NOMO-1 (cell line): ENCODE measurements around the gene GALNT9.

Source experiments
- DNase-seq, 2 experiments: peaks; one replicate each; lab custom pipeline; 2025; ENCODE audit not compliant: unreplicated experiment in 2 of 2; lab: John Stamatoyannopoulos, UW

GALNT9 gene

DNA sequence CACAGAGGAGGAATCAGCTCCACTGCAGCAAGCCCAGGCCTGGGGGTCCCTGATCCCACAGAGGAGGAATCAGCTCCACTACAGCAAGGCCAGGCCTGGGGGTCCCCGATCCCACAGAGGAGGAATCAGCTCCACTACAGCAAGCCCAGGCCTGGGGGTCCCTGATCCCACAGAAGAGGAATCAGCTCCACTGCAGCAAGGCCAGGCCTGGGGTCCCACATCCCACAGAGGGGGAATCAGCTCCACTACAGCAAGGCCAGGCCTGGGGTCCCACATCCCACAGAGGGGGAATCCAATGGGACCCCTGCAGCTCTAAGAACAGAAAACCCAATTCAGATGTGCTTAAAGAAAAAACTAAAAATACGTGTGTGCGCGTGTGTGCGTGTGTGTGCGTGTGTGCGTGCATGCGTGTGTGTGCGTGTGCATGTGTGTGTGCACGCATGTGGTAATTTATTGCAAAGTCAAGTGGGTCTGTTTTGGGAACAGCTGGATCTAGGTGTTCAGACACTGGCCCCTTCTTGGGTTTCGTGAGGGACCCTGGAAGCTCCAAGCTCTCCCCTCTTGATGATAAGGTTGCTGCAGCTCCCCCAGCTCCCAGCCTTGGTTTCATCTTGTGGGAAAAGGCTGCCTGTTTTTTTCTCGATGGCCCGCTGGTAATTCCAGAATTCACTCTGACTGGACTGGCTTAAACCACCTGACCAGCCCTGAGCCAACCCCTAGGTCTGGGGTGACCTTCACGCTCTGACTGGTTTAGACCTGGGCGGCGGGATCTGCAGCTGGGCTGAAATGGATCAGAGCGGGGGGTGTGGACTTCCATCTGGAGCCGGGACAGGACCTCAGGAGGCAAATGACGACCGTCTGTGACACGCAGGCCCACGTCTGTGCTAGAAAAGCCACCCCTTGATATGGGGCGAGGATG lies 47.1 kb downstream of the GALNT9 start:
- no peak for DNase-seq

DNA sequence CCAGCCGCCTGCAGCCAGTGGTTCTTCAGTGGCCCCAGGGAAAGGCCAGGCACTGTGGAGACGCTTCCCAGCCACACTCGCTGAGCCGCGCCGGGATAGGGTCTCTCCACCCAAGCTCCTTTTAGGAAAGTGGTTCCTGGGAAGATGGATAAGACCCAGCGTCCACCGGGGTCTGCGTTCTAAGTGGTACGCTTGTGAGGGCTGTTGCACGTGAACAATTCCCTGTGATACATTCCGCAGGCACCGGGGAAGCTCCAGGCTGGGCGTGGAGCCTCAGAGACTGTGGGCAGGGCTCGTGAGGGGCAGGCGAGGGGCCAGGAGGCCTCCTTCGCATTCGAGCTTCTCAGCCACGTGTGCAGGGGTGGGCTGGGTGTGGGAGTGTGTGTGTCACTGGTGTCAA lies 48.4 kb downstream of the GALNT9 start:
- DNase-seq, result no peak

DNA sequence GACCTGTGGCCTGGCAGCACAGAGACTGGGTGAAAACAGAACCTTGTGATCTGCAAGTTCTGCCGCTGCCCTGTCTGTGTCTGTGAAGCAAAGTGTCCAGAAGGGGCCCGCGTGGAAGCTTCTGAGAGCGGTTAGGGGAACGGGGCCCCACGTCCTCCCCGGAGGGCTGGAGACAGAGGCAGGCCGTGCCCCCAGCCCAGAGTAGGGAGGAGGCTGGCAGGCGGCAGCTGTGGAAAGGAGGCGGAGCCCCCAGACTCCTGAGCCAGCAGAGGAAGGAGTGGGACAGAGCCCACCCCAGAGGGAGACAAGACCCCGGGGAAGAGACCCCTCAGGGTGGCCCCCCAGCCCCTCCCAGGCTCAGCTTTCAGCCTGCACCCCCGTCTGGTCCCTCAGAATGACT lies 49.0 kb downstream of the GALNT9 start:
- no peak for DNase-seq

DNA sequence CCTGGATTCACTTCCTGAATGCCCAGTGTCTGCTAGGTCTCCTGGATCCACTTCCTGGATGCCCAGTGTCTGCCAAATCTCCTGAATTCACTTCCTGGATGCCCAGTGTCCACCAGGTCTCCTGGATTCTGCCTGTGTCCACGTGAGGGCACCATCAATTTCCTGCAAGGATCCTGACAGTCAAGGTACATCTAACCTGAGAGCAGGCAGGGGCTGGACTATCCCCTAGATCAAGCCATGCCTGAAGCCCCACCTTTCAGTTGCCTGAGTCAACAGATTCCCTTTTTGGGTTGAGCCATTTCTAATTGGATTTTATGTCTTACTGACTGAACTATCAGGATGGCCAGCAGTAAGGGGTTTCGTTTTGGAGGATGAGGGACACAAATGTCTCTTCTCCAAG lies 49.5 kb downstream of the GALNT9 start:
- DNase-seq, result no peak

DNA sequence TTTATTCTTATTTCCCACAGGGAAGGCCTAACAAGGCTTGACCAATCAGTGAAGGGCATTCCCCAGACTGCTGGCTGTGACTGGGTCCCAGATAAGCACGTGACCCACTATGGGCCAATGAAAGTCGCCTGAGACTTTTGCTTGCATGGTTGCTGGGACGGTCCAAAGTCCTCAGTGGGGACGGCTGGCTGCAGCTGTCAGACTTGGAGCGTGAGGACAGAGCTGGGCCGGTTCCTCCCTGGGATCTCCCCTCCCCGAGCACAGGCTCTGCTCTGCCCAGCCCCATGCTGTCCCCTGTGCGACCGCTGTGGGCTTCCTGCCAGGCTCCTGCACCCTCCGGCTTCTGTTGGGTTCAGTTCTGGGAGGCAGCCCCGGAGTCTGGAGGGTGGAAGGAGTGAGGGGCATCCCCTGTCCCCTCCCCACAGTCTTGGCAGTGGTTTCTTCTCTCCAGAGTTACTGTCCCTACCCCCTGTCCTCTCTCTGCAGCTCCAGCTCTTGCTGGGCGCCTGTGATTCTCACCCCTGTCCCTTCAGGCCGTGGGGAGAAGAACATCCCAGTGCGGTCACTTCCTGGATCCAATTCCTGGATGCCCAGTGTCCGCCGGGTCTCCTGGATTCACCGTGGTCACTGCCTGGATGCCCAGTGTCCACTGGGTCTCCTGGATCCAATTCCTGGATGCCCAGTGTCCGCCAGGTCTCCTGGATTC lies 50.1 kb downstream of the GALNT9 start:
- DNase-seq, result no peak

DNA sequence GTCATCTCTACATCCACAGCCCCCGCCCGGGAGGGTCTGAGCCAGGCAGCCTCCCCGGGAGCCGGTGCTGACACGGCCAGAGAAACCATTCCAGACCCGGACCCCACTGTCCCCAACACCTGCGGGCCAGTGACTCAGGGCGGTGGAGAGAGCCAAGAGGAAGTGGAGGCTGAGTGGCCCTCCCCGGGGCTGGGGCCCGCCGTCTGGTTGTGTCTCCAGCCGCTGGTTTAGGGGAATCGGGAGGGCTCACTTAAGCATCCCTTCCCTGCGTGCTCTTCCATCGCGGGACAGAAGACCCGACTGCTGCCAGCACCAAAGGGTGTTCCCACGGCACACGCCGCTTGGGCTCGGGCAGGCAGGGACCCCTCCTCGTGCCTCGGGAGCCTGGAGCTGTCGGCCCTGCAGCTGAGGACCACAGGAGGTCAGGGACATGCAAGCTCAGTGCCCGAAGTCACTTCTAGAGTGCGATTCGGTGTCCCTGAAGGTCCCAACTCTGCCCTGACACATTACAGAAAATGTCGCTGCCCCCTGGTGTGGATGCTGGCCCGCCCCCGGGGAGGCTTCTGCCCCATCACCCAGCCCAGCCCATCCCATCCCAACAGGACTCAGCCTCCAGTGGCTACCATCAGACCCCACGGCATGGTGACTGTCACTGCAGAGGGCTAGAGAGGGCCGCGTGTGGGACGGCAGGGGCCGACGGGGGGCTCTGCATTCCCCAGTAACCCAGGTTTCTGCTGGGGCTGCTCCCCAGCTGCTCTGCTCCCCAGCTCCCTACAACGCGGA lies 50.8 kb downstream of the GALNT9 start:
- no peak for DNase-seq

DNA sequence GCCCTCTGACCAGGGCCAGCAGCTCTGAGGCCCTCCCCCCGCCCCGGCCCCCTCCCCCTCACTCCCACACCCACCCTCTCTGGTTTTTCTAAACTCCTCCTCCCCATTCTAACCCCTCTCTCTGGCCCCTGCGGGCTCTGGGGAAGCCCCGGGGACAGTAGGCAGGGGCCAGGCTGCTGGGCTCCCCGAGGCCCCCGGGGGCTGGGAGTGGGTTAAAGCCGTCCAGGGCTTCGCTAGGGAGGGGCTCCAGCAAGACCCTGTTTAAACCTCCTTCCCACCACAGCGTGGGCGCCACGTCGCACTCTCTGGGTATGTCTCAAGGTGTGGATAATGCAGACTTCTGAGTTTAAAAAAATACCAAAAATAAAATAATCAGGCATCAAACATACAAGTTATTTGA lies 51.4 kb downstream of the GALNT9 start:
- DNase-seq, result no peak

DNA sequence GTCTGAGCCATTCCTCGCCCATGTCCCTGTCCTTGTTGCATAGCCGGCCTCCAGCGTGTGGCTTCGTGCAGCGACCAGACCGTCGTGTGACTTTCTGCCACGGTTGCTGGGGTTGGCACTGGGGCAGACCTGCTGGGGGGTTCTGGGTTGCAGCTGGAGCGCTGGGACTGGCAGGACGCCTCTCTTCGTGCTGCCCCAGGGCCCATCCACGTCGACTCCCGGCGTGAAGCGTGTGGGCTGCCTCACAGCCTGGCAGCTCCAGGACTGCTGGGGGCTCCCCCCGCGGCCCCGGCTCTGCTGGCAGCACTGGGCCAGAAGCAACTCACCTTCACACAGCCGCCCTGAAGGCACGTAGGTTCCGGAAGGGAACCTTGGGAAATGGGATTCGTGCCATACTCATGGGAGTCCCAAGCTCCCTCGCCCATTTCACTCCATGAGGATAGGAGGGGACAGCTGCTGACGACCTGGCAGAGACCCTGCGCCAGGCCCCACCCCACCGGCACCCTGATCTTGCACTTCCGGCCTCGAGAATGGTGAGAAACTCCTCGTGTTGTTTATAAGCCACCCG lies 51.9 kb downstream of the GALNT9 start:
- no peak for DNase-seq

DNA sequence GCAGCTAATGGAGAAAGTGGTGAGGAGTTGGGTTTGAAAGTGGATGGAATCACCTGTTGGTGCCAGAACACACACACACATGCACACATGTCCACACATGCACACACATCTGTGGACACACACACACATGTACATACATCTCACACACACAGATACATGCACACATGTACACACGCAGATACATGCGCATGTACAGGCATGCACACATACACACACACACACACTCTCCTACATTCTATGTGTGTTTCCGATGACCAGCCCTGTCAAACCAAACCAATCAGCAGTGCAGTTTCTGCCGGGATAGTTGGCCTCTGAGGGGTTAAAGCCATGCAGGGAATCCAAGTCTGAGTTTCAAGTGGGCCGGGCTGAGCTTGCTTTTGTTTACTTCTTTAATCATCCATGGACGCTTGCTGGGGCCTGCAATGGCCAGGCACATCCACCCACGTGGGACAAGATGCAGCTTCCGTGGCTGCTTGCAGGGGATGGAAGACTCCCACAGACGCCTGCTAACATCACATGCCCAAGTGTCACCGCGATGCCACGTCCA lies 52.5 kb downstream of the GALNT9 start:
- no peak for DNase-seq

DNA sequence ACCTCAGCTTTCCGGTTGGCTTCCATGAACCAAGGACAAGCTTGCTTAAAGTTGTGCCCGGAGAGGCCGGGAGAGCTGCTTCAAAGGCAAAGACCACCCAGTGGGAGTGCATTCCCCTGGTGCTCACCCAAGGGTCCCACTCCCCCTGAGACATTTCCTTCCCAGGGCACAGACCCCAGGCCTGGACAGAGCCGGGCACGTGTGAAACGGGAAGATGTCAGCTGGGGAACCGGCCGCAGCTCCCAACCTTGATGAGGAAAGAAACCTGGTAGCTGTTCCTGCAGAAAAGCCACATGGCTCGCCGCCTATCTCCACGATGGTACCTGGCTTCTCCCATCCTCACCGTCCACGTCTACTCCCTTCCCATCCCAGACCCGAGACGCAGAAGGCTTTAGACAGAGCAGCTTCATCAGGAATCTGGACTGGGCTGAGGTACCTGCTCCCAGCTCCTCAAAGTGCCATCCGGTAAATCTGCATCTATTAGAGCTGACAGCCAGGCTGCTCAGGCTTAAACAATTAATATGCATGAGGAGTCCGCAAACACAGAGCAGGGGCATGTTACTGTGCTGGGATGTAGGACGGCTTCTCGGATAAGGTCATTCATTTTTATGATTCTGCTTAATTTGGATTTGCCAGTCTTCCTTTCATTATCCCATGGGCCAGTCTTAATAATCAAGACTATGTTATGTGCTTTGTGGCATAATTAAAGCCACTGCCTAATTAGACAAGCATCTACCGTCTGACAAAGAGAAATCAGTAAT lies 53.1 kb downstream of the GALNT9 start:
- no peak for DNase-seq

DNA sequence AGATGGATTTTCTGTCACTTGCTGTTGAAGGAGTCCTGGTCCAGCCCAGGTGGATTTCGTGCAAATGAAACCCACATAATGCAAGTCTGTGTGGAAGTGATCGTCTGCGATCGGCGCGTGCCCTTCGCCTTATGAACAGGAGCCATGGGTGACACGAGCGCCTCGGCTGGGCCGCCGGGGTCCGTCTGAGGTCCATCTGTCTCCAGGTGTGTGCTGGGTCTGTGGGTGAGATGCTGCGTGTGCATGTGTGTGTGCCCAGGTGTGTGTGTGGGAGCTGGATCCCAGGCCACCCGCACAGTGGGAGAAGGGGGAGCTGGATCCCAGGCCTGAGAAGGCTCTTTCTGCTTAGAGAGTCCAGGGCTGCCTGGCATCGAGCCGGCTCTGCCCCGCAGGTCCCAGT lies 53.8 kb downstream of the GALNT9 start:
- DNase-seq, result no peak

DNA sequence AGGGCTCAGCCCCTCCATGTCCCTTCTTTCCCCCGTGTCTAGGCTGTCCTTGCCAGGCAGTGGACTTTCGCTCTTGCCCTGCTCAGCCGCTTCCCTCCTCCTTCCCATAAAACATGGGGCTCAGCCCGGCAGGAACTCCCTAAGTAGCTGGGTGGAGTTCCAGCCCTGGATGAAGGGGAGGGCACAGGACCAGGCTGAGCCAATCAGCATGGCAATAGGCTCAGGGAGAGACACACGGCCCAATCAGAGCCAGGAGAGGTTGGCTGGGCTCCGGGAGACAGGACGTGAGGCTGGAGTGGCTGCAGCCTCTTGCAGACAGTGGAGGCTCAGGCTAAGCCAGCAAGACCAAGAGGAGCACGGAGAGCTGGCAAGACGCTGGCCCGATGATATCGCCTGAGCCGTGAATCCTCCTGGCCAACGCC lies 54.3 kb downstream of the GALNT9 start:
- DNase-seq, result no peak

DNA sequence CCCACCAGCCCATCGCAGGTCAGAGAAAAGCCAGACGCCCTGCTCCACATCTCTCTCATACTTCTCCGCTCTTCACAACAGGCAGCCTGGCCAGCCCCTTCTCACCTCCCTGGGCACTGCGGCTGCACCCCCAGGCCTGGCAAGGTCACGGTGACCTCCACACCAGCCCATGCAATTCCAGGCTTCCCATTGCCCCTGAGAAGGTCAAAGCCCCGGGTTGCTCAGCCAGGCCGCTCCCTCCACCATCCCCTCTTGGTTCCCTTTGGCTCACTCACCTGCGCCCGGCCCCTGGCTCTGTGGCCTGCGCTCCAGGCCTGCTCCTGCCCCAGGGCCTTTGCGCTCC lies 55.4 kb downstream of the GALNT9 start:
- no peak for DNase-seq

DNA sequence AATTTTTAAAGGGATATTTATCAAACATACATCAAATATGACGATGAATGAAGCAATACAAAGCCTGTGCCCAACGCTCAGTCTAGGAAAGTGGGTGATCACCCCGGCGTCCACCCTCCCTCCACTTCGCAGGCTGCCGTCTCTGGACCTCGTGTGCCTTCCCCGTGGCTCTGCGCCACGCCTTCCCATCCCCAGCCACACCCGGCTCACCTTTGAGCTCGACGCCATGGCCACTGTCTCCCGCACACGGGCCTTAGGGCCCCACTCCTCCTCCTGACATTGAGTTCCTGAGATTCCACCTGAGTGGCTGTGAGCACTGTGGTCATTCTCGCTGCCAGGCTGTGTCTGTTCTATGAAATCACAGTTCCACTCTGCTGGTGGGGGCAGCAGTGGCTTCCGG lies 56.7 kb downstream of the GALNT9 start:
- DNase-seq, result no peak

DNA sequence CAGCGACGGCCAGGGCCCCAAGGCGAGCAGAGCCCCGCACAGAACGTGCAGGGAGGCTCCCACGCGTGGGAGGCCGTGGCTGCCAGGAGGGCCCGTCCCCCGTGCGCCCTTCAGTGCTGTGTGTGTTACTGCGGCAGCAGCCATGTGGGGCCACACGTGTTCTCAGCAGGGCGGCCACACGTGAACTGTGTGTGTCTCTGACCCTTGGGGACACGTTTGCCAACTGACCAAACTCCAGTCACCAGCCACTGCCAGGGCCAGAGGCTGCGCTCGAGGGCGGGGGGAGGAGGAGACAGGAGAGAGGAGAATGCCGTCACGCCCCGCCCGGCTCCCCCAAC lies 57.7 kb downstream of the GALNT9 start:
- DNase-seq, result no peak

DNA sequence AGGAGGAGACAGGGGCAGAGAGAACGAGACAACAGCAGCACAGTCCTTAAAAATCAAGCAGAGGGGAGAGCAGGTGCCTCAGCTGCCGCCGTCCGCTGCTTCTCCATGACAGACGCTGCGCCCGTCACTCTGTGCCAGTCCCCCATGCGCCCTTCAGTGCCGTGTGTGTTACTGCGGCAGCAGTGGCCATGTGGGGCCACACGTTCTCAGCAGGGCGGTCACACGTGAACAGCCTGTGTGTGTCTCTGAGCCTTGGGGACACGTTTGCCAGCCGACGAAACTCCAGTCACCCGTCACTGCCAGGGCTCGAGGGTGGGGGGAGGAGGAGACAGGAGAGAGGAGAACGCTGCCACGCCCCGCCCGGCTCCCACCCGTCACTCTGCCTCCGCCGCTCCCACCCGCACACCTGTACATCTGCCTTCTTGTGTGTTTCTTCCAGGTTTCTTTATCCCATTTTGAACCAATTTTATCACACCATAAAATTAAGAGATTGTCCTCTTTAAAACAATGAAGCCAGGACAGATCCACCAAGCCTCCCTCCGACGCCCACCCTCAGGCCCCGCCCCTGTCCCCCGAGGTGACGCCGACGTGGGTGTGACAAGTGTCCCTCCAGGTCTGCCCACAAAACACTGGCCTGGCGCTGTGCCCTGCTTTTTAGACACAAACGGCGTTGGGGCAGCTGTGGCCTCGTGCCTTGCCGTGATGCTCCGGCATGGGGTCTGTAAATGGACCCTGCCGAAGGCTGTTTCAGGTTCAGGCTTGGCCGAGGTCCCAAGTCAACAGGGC lies 58.2 kb downstream of the GALNT9 start:
- DNase-seq, result no peak

DNA sequence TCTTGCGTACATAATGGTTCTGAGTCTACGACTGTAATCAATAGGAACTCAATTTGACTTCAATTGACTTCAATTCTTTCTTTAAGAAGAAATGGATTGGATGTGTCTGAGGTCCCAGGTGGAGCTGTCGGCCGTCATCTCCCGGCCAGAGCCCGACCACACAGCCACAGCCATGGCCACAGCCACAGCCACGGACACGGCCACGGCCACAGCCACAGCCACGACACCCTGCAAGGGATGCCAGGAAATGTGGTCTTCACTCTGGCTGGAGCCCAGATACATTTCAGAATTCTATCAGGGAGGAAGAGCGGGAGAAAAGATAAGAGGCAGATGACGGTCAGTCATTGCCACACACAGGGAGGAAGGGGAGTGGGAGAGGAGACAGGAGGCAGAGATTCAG lies 58.9 kb downstream of the GALNT9 start:
- DNase-seq, result no peak

DNA sequence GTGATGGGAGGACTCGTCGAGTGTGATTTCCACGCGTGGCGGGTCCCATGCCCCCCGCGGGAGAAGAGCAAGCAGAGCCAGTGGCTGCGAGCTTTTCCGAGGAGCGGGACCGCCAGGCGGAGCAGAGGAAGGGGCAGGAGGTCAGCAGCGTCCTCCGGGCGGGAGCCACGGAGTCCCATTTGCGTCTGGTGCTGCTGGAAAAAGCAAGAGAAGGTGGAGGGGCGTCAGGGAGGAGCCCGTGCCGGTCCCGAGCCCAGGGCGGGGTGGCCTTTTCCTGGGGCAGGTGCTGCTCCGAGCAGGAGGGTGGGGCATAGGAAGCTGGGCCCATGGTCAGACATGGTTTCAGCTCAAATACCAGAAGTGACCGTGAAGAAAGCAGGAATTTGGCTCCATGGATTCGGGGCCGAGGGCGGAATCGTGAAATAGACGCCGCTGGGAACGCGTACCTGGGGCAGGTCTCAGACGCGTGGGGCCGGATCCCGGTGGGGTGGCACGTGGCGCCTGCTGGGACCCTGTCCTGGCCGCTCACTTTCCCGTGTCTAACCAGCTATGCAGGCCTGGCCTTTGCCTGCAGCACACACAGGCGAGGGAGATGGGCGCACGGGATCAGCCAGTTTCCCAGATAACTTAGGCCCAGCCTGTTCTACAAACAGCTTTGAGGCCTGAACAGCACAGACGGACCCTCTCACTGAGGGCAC lies 60.0 kb downstream of the GALNT9 start:
- no peak for DNase-seq

DNA sequence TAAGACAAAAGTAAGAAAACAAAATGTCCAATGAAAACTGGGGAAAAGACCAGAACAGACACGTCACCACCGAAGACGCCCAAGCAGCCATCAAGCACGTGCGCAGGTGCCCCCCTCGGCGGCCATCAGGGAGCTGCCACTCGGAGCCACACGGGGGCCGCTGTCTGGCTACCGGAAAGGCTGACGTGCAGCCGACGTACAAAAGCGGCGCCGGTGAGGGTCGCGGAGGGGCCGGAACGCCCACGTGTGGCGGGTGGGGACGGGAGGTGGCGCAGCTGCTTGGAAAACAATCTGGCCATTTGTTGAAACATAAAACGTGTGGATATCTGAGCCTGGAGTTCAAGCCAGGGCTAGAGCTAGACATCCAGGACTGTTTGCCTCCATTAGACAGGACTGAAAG lies 60.7 kb downstream of the GALNT9 start:
- no peak for DNase-seq
